H9 (cell line): ENCODE measurements around the gene TMA16. TPM values are rescaled to one million over a fixed set of nuclear protein-coding genes. Genes with fewer than 3 reads are reported as not detected.

Experiments used
- DNase-seq: peaks from one replicate; pipeline ENCODE4 v3.0.0-alpha.2; 2017
- H2AFZ ChIP-seq: one replicate; pipeline ENCODE4 v1.6.1; 2013; ENCODE audit warnings: mild to moderate bottlenecking, low read length, control low read depth, moderate library complexity
- H2AK5ac ChIP-seq: 2 replicates; pipeline ENCODE4 v1.6.1; 2013; ENCODE audit warnings: low read length, control low read depth, mixed read lengths; ENCODE audit not compliant: insufficient read length
- H2BK120ac ChIP-seq: one replicate; pipeline ENCODE4 v1.6.1; 2013; ENCODE audit warnings: low read depth, mild to moderate bottlenecking, low read length, control low read depth, inconsistent platforms; ENCODE audit not compliant: poor library complexity, severe bottlenecking
- H2BK12ac ChIP-seq: 2 replicates; pipeline ENCODE4 v1.6.1; 2013; ENCODE audit warnings: low read length, control low read depth, mixed read lengths, low read depth; ENCODE audit not compliant: insufficient read length
- H2BK15ac ChIP-seq: 2 replicates; pipeline ENCODE4 v1.6.1; 2013; ENCODE audit warnings: low read depth, low read length, control low read depth
- H2BK20ac ChIP-seq: one replicate; pipeline ENCODE4 v1.6.1; 2013; ENCODE audit warnings: low read depth, mild to moderate bottlenecking, low read length, control low read depth, inconsistent platforms; ENCODE audit not compliant: poor library complexity, severe bottlenecking
- H2BK5ac ChIP-seq: 2 replicates; pipeline ENCODE4 v1.6.1; 2013; ENCODE audit warnings: low read length, control low read depth, mixed read lengths; ENCODE audit not compliant: insufficient read length
- H3K14ac ChIP-seq: 2 replicates; pipeline ENCODE4 v1.6.1; 2013; ENCODE audit warnings: low read length, control low read depth; ENCODE audit not compliant: insufficient read depth
- H3K18ac ChIP-seq: 2 replicates; pipeline ENCODE4 v1.6.1; 2013; ENCODE audit warnings: low read depth, mild to moderate bottlenecking, mixed read lengths, low read length, control low read depth; ENCODE audit not compliant: insufficient read length
- H3K23ac ChIP-seq: 2 replicates; pipeline ENCODE4 v1.6.1; 2013; ENCODE audit warnings: low read length, control low read depth, mixed read lengths, low read depth; ENCODE audit not compliant: insufficient read length
- H3K23me2 ChIP-seq: 2 replicates; pipeline ENCODE4 v1.6.1; 2013; ENCODE audit warnings: low read depth, mild to moderate bottlenecking, mixed read lengths, low read length, control low read depth; ENCODE audit not compliant: insufficient read length, poor library complexity, severe bottlenecking
- H3K27ac ChIP-seq: 2 replicates; pipeline ENCODE4 v1.5.1; 2013; ENCODE audit warnings: low read length, control low read depth, mixed read lengths, low read depth; ENCODE audit not compliant: insufficient read length
- H3K27me3 ChIP-seq: 2 replicates; pipeline ENCODE4 v1.6.1; 2013; ENCODE audit warnings: low read length, control low read depth, inconsistent platforms; ENCODE audit not compliant: insufficient read depth
- H3K4ac ChIP-seq: 2 replicates; pipeline ENCODE4 v1.6.1; 2013; ENCODE audit warnings: low read depth, mild to moderate bottlenecking, control low read depth, inconsistent platforms, low read length, moderate library complexity
- H3K4me1 ChIP-seq: 2 replicates; pipeline ENCODE4 v1.6.1; 2013; ENCODE audit warnings: low read length, control low read depth, inconsistent platforms; ENCODE audit not compliant: insufficient read depth
- H3K4me2 ChIP-seq: 2 replicates; pipeline ENCODE4 v1.6.1; 2013; ENCODE audit warnings: low read length, control low read depth, mixed read lengths; ENCODE audit not compliant: insufficient read length, insufficient read depth
- H3K56ac ChIP-seq: 2 replicates; pipeline ENCODE4 v1.6.1; 2013; ENCODE audit warnings: low read depth, mild to moderate bottlenecking, mixed read lengths, low read length, control low read depth; ENCODE audit not compliant: insufficient read length
- H3K79me1 ChIP-seq: 2 replicates; pipeline ENCODE4 v1.6.1; 2013; ENCODE audit warnings: low read depth, mild to moderate bottlenecking, moderate library complexity, low read length, control low read depth, inconsistent platforms; ENCODE audit not compliant: insufficient read depth, poor library complexity, severe bottlenecking
- H3K79me2 ChIP-seq: 2 replicates; pipeline ENCODE4 v1.6.1; 2013; ENCODE audit warnings: low read length, control low read depth, inconsistent platforms; ENCODE audit not compliant: insufficient read depth
- H3K9ac ChIP-seq: 2 replicates; pipeline ENCODE4 v1.6.1; 2013; ENCODE audit warnings: low read length, control low read depth, mixed read lengths; ENCODE audit not compliant: insufficient read length; ENCODE audit errors: extremely low read depth
- H3K9me3 ChIP-seq: one replicate; pipeline ENCODE4 v1.6.1; 2013; ENCODE audit warnings: low read depth, low read length, inconsistent platforms; ENCODE audit not compliant: control insufficient read depth
- H3T11ph ChIP-seq: one replicate; pipeline ENCODE4 v1.6.1; 2013; ENCODE audit warnings: mild to moderate bottlenecking, low read length, control low read depth, inconsistent platforms
- H4K20me1 ChIP-seq: one replicate; pipeline ENCODE4 v1.6.1; 2013; ENCODE audit not compliant: control insufficient read depth, insufficient read length, insufficient read depth
- H4K5ac ChIP-seq: 2 replicates; pipeline ENCODE4 v1.6.1; 2013; ENCODE audit warnings: low read depth, mild to moderate bottlenecking, mixed read lengths, low read length, control low read depth; ENCODE audit not compliant: insufficient read length
- H4K8ac ChIP-seq: replicated peaks from 2 replicates; pipeline ENCODE4 v1.6.1; 2013; ENCODE audit warnings: low read length, control low read depth, mixed read lengths, low read depth; ENCODE audit not compliant: insufficient read length
- H4K91ac ChIP-seq: 2 replicates; pipeline ENCODE4 v1.6.1; 2013; ENCODE audit warnings: low read depth, mild to moderate bottlenecking, moderate library complexity, mixed read lengths, low read length, control low read depth; ENCODE audit not compliant: insufficient read length
- H3K27ac Mint-ChIP-seq, 3 experiments: 2 replicates in 2 of 3; 3 replicates in 1 of 3; pipeline ENCODE4 v1.8.0; 2020 to 2021; ENCODE audit warnings: mixed read lengths in 3 of 3, mild to moderate bottlenecking in 1 of 3, moderate library complexity in 1 of 3
- H3K27me3 Mint-ChIP-seq: 2 replicates; pipeline ENCODE4 v1.8.0; 2021; ENCODE audit warnings: low read depth, mild to moderate bottlenecking, moderate library complexity, mixed read lengths
- H3K36me3 Mint-ChIP-seq, 3 experiments: 2 replicates in 2 of 3; 3 replicates in 1 of 3; pipeline ENCODE4 v1.8.0; 2020 to 2021; ENCODE audit warnings: low read depth in 3 of 3, mixed read lengths in 3 of 3; ENCODE audit not compliant: insufficient read depth in 1 of 3
- H3K4me1 Mint-ChIP-seq, 2 experiments: 2 replicates each; pipeline ENCODE4 v1.8.0; 2020; ENCODE audit warnings: mixed read lengths in 2 of 2
- H3K4me3 Mint-ChIP-seq, 2 experiments: 2 replicates in 1 of 2; 3 replicates in 1 of 2; pipeline ENCODE4 v1.8.0; 2020 to 2021; ENCODE audit warnings: mild to moderate bottlenecking in 2 of 2, mixed read lengths in 2 of 2, moderate library complexity in 1 of 2
- H3K9me3 Mint-ChIP-seq, 2 experiments: 2 replicates in 1 of 2; 3 replicates in 1 of 2; pipeline ENCODE4 v1.8.0; 2020; ENCODE audit warnings: mild to moderate bottlenecking in 2 of 2, mixed read lengths in 2 of 2, moderate library complexity in 1 of 2
- CTCF ChIP-seq: fragments of 200-600 bp; sonication (generic); conservative IDR thresholded peaks from 3 replicates; pipeline ENCODE4 v1.8.0; 2021; ENCODE audit warnings: antibody characterized with exemption, mild to moderate bottlenecking
- WGBS: extraction: QIAGEN DNeasy Blood & Tissue Kit; methylation state at CpG from one replicate; pipeline ENCODE4 v1.1.7; 2013; ENCODE audit warnings: missing lambda C conversion rate, low lambda C conversion rate, mixed read lengths; ENCODE audit not compliant: insufficient read length; ENCODE audit errors: extremely low coverage; 5-methylcytosine and 5-hydroxymethylcytosine counted together
- total RNA-seq: library from RNA; stranded (reverse); gene quantifications from 2 replicates; pipeline ENCODE4 v1.2.1, GENCODE V29; 2021

TMA16 gene
- total RNA-seq, 1 experiment from 2014 or later, result 61.3 TPM

- H3K36me3 Mint-ChIP-seq, result no peaks in the 10 kb centered on the region
- Histone ChIP-seq H4K5ac (no peak overlapping the region), H3K79me1 (no peaks in the 10 kb centered on the region), H2AFZ (no peak overlapping the region), H2BK12ac (no peak overlapping the region), H3K4me2 (no peak overlapping the region), H3K9me3 (no peaks in the 10 kb centered on the region), H4K91ac (no peak overlapping the region), H3K23me2 (no peaks in the 10 kb centered on the region), H3K56ac (no peak overlapping the region), H3K4me1 (no peaks in the 10 kb centered on the region; the same call in 1 of the 2 replicates), H4K20me1 (no peaks in the 10 kb centered on the region), H3K27me3 (no peaks in the 10 kb centered on the region), H3K23ac (no peak overlapping the region), H2BK15ac (no peak overlapping the region), H3K27ac (no peak overlapping the region), H3K14ac (no peak overlapping the region), H3T11ph (no peak overlapping the region), H2AK5ac (no peak overlapping the region), H4K8ac (no peak overlapping the region), H2BK20ac (no peak overlapping the region), H2BK120ac (no peak overlapping the region), H3K18ac (no peak overlapping the region), H3K79me2 (no peaks in the 10 kb centered on the region), H3K9ac (no peak overlapping the region), H3K4ac (no peak overlapping the region), H2BK5ac (no peak overlapping the region)
- peaks cover 0 to 7% of the 10 kb centered on the region in 2 experiments; a peak in 1 of 4 replicates for H3K4me1 Mint-ChIP-seq
- H3K27me3 Mint-ChIP-seq, result no peaks in the 10 kb centered on the region
- no CpG with 5 or more reads among the region's 10 CpGs for WGBS
- no peaks in the 10 kb centered on the region for H3K9me3 Mint-ChIP-seq
- H3K27ac Mint-ChIP-seq, result no peak overlapping the region
- peak; percentile 77 for TF ChIP-seq CTCF
- H3K4me3 Mint-ChIP-seq, result no peak overlapping the region
- no peak for DNase-seq
Observed at GRCh38 chr4:163548481-163549243, 54.2 kb downstream of the TMA16 start.
